WTC11 (cell line): ENCODE results near the gene WTIP.

Experiments used
- ELF4 ChIP-seq: sonication (generic); formaldehyde crosslinking; IDR thresholded peaks from 2 replicates; pipeline ENCODE4 v1.8.1; 2022; ENCODE audit warnings: low read depth, mild to moderate bottlenecking, moderate library complexity, missing genetic modification reagents
- TEAD1 ChIP-seq: sonication (generic); formaldehyde crosslinking; IDR thresholded peaks from 2 replicates; pipeline ENCODE4 v1.8.0; 2022; ENCODE audit warnings: mild to moderate bottlenecking, missing genetic modification reagents
- ZNF121 ChIP-seq: sonication (generic); formaldehyde crosslinking; IDR thresholded peaks from 2 replicates; pipeline ENCODE4 v1.8.0; 2023; ENCODE audit warnings: missing genetic modification reagents
- TF ChIP-seq, protein P1 (sequence below): sonication (generic); formaldehyde crosslinking; IDR thresholded peaks from 2 replicates; pipeline ENCODE4 v1.8.0; 2022; ENCODE audit warnings: mild to moderate bottlenecking, missing genetic modification reagents
- TF ChIP-seq, protein P2 (sequence below): fragments of 200-600 bp; IDR thresholded peaks from 2 replicates; pipeline ENCODE4 v1.8.0; 2022; ENCODE audit warnings: antibody characterized with exemption
- TF ChIP-seq, protein P3 (sequence below): sonication (generic); formaldehyde crosslinking; IDR thresholded peaks from 2 replicates; pipeline ENCODE4 v1.8.1; 2022; ENCODE audit warnings: missing genetic modification reagents, borderline replicate concordance
- TF ChIP-seq, protein P4 (sequence below): sonication (generic); formaldehyde crosslinking; conservative IDR thresholded peaks from 2 replicates; pipeline ENCODE4 v1.8.1; 2022; ENCODE audit warnings: mild to moderate bottlenecking, missing genetic modification reagents
- TF ChIP-seq, protein P5 (sequence below): sonication (generic); formaldehyde crosslinking; IDR thresholded peaks from 2 replicates; pipeline ENCODE4 v1.8.1; 2023; ENCODE audit warnings: mild to moderate bottlenecking, missing genetic modification reagents

DNA sequence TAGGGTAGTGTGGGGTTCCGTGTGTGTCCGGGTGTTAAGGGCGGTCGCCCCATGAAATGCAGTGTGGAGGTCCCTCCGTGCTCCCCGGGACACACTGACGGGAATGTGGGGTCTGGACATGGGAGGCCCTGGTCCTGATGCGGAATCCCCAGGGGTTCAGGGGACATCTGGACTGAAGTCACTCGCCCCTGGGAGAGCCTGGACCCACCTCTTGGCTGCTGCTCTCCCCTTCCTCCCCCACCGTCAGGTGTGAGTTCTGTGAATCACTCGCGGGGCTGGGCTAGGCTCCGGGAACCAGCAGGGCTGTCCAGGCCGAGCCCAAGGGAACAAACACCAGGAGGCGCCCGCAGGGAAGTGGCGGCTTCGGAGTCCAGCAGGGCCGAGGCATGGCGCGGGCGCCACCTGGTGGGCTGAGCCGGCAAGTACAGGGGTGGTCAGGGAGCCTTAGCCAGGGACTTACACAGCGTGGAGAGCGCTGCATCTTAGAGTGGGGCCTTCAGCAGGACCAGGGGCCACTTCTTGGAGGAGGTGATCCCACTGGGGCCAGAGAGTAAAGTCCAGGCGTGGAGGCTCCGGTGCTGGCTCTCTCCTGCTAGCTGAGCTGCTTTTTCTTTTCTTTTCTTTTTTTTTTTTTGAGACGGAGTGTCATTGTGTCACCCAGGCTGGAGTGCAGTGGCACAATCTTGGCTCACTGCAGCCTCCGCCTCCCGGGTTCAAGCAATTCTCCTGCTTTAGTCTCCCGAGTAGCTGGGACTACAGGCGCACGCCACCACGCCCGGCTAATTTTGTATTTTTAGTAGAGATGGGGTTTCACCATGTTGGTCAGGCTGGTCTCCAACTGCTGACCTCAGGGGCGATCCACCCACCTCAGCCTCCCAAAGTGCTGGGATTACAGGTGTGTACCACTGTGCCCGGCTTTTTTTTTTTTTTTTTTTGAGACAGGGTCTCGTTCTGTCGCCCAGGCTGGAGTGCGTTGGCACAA is 20.1 kb downstream of the WTIP start:
- TF ChIP-seq, protein P1, sequence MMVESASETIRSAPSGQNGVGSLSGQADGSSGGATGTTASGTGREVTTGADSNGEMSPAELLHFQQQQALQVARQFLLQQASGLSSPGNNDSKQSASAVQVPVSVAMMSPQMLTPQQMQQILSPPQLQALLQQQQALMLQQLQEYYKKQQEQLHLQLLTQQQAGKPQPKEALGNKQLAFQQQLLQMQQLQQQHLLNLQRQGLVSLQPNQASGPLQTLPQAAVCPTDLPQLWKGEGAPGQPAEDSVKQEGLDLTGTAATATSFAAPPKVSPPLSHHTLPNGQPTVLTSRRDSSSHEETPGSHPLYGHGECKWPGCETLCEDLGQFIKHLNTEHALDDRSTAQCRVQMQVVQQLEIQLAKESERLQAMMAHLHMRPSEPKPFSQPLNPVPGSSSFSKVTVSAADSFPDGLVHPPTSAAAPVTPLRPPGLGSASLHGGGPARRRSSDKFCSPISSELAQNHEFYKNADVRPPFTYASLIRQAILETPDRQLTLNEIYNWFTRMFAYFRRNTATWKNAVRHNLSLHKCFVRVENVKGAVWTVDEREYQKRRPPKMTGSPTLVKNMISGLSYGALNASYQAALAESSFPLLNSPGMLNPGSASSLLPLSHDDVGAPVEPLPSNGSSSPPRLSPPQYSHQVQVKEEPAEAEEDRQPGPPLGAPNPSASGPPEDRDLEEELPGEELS (CRISPR knock-in tag), result no peak
- TF ChIP-seq, protein P2, sequence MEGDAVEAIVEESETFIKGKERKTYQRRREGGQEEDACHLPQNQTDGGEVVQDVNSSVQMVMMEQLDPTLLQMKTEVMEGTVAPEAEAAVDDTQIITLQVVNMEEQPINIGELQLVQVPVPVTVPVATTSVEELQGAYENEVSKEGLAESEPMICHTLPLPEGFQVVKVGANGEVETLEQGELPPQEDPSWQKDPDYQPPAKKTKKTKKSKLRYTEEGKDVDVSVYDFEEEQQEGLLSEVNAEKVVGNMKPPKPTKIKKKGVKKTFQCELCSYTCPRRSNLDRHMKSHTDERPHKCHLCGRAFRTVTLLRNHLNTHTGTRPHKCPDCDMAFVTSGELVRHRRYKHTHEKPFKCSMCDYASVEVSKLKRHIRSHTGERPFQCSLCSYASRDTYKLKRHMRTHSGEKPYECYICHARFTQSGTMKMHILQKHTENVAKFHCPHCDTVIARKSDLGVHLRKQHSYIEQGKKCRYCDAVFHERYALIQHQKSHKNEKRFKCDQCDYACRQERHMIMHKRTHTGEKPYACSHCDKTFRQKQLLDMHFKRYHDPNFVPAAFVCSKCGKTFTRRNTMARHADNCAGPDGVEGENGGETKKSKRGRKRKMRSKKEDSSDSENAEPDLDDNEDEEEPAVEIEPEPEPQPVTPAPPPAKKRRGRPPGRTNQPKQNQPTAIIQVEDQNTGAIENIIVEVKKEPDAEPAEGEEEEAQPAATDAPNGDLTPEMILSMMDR, result peak; percentile 97
- TF ChIP-seq, protein P3, sequence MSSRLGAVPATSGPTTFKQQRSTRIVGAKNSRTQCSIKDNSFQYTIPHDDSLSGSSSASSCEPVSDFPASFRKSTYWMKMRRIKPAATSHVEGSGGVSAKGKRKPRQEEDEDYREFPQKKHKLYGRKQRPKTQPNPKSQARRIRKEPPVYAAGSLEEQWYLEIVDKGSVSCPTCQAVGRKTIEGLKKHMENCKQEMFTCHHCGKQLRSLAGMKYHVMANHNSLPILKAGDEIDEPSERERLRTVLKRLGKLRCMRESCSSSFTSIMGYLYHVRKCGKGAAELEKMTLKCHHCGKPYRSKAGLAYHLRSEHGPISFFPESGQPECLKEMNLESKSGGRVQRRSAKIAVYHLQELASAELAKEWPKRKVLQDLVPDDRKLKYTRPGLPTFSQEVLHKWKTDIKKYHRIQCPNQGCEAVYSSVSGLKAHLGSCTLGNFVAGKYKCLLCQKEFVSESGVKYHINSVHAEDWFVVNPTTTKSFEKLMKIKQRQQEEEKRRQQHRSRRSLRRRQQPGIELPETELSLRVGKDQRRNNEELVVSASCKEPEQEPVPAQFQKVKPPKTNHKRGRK (CRISPR knock-in tag), result no peak
- TF ChIP-seq, protein P4, sequence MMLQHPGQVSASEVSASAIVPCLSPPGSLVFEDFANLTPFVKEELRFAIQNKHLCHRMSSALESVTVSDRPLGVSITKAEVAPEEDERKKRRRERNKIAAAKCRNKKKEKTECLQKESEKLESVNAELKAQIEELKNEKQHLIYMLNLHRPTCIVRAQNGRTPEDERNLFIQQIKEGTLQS (CRISPR knock-in tag), result no peak
- TF ChIP-seq TEAD1, result no peak
- TF ChIP-seq ZNF121 (CRISPR knock-in tag), result peak; percentile 60; the same call in 1 of the 2 replicates
- no peak for TF ChIP-seq ELF4 (CRISPR knock-in tag)
- TF ChIP-seq, protein P5, sequence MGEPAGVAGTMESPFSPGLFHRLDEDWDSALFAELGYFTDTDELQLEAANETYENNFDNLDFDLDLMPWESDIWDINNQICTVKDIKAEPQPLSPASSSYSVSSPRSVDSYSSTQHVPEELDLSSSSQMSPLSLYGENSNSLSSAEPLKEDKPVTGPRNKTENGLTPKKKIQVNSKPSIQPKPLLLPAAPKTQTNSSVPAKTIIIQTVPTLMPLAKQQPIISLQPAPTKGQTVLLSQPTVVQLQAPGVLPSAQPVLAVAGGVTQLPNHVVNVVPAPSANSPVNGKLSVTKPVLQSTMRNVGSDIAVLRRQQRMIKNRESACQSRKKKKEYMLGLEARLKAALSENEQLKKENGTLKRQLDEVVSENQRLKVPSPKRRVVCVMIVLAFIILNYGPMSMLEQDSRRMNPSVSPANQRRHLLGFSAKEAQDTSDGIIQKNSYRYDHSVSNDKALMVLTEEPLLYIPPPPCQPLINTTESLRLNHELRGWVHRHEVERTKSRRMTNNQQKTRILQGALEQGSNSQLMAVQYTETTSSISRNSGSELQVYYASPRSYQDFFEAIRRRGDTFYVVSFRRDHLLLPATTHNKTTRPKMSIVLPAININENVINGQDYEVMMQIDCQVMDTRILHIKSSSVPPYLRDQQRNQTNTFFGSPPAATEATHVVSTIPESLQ, result no peak
